Activated naive CD4-positive, alpha-beta T cell treated with anti-CD3 and anti-CD28 coated beads, Interleukin-2, amount 10 ng/mL, durations not matched to agents 7 days and 5 days (primary cell): ENCODE data around the gene TMCC2.

ENCODE experiments used
- CTCF ChIA-PET: fragments of 350-600 bp; sonication (Branson Sonifier 250); formaldehyde crosslinking; loops from one replicate; lab custom pipeline; 2021; ENCODE audit warnings: antibody characterized with exemption; lab: Charles Lee
- DNase-seq: peaks from one replicate; pipeline ENCODE4 v3.0.0-alpha.2; 2020
- H3K27ac Mint-ChIP-seq: one replicate; pipeline ENCODE4 v1.8.0; 2021; ENCODE audit warnings: mild to moderate bottlenecking, moderate library complexity, mixed read lengths
- H3K27me3 Mint-ChIP-seq: one replicate; pipeline ENCODE4 v1.8.0; 2021; ENCODE audit warnings: mild to moderate bottlenecking, mixed read lengths
- H3K36me3 Mint-ChIP-seq: one replicate; pipeline ENCODE4 v1.8.0; 2021; ENCODE audit warnings: mixed read lengths
- H3K4me1 Mint-ChIP-seq: one replicate; pipeline ENCODE4 v1.8.0; 2021; ENCODE audit warnings: mixed read lengths
- H3K4me3 Mint-ChIP-seq: one replicate; pipeline ENCODE4 v1.8.0; 2021; ENCODE audit warnings: mild to moderate bottlenecking, moderate library complexity, mixed read lengths
- H3K9me3 Mint-ChIP-seq: one replicate; pipeline ENCODE4 v1.8.0; 2021; ENCODE audit warnings: mixed read lengths

The TMCC2 gene

GRCh38 chr1:205303247-205303888 lies 75.6 kb downstream of the TMCC2 start:
- no peaks in the 10 kb centered on the region for H3K9me3 Mint-ChIP-seq
- H3K27ac Mint-ChIP-seq: no peak overlapping the region
- CTCF ChIA-PET: interaction anchor here (1.2 to 2.0 kb wide), 2 partner anchors 15 to 30 kb away, joined by 3 to 6 read pairs; no protein-coding TSS in a partner anchor
- peaks cover 33% of the 10 kb centered on the region for H3K4me1 Mint-ChIP-seq
- DNase-seq: no peak
- H3K27me3 Mint-ChIP-seq: peaks cover 14% of the 10 kb centered on the region
- H3K4me3 Mint-ChIP-seq: no peak overlapping the region
- peaks cover 55% of the 10 kb centered on the region for H3K36me3 Mint-ChIP-seq

GRCh38 chr1:205304046-205304694 lies 76.4 kb downstream of the TMCC2 start:
- Mint-ChIP-seq H3K27ac (peak overlapping the region; percentile 69), H3K4me1 (peaks cover 31% of the 10 kb centered on the region), H3K27me3 (peaks cover 8% of the 10 kb centered on the region), H3K9me3 (no peaks in the 10 kb centered on the region), H3K36me3 (peaks cover 63% of the 10 kb centered on the region), H3K4me3 (no peak overlapping the region)
- DNase-seq: no peak
- CTCF ChIA-PET: interaction anchor here (0.7 to 2.0 kb wide), 7 partner anchors 13 to 32 kb away, joined by 3 to 6 read pairs (median 5); partner anchors contain the start of gene NUAK2

GRCh38 chr1:205304695-205305070 lies 76.9 kb downstream of the TMCC2 start:
- H3K9me3 Mint-ChIP-seq: no peaks in the 10 kb centered on the region
- H3K27me3 Mint-ChIP-seq: peaks cover 4% of the 10 kb centered on the region
- no peak for DNase-seq
- H3K36me3 Mint-ChIP-seq: peaks cover 67% of the 10 kb centered on the region
- peak overlapping the region; percentile 69 for H3K27ac Mint-ChIP-seq
- CTCF ChIA-PET: interaction anchor here (0.7 to 2.0 kb wide), 6 partner anchors 13 to 33 kb away, joined by 3 to 6 read pairs (median 5); partner anchors contain the start of gene NUAK2
- H3K4me3 Mint-ChIP-seq: no peak overlapping the region
- peaks cover 31% of the 10 kb centered on the region for H3K4me1 Mint-ChIP-seq

GRCh38 chr1:205306929-205307566 lies 79.3 kb downstream of the TMCC2 start:
- CTCF ChIA-PET: interaction anchor here (1.1 to 1.5 kb wide), 3 partner anchors 18 to 44 kb away, joined by 3 to 8 read pairs (median 4); no protein-coding TSS in a partner anchor
- no peak for DNase-seq
- peaks cover 4% of the 10 kb centered on the region for H3K27me3 Mint-ChIP-seq
- no peak overlapping the region for H3K4me3 Mint-ChIP-seq
- no peak overlapping the region for H3K27ac Mint-ChIP-seq
- H3K9me3 Mint-ChIP-seq: no peaks in the 10 kb centered on the region
- H3K36me3 Mint-ChIP-seq: peaks cover 85% of the 10 kb centered on the region
- H3K4me1 Mint-ChIP-seq: peaks cover 47% of the 10 kb centered on the region

GRCh38 chr1:205309741-205310140 lies 82.0 kb downstream of the TMCC2 start:
- Mint-ChIP-seq H3K27ac (peak overlapping the region; percentile 37), H3K9me3 (no peaks in the 10 kb centered on the region)

GRCh38 chr1:205310976-205311704 lies 83.4 kb downstream of the TMCC2 start:
- no peak overlapping the region for H3K4me3 Mint-ChIP-seq
- peaks cover 74% of the 10 kb centered on the region for H3K36me3 Mint-ChIP-seq
- peaks cover 72% of the 10 kb centered on the region for H3K4me1 Mint-ChIP-seq
- DNase-seq: no peak
- H3K27me3 Mint-ChIP-seq: peaks cover 4% of the 10 kb centered on the region
- CTCF ChIA-PET: interaction anchor here (0.9 to 29.1 kb wide), 2 partner anchors 11 to 33 kb away, joined by 3 to 1108 read pairs; no protein-coding TSS in a partner anchor
- H3K9me3 Mint-ChIP-seq: no peaks in the 10 kb centered on the region
- H3K27ac Mint-ChIP-seq: no peak overlapping the region

More at GRCh38 chr1:205309741-205310140, 82.0 kb downstream of the TMCC2 start:
- Mint-ChIP-seq H3K27me3 (peaks cover 4% of the 10 kb centered on the region), H3K4me3 (no peak overlapping the region), H3K36me3 (peaks cover 81% of the 10 kb centered on the region), H3K4me1 (peaks cover 70% of the 10 kb centered on the region)
- no peak for DNase-seq
- CTCF ChIA-PET: interaction anchor here (1.3 to 29.1 kb wide), 2 partner anchors 9 to 32 kb away, joined by 3 to 1108 read pairs; no protein-coding TSS in a partner anchor

GRCh38 chr1:205312866-205313562 lies 85.3 kb downstream of the TMCC2 start:
- peak overlapping the region; percentile 68 for H3K4me3 Mint-ChIP-seq
- CTCF ChIA-PET: interaction anchor here (1.3 to 29.1 kb wide), 7 partner anchors 10 to 35 kb away, joined by 3 to 1108 read pairs (median 9); no protein-coding TSS in a partner anchor
- peaks cover 62% of the 10 kb centered on the region for H3K36me3 Mint-ChIP-seq
- H3K27ac Mint-ChIP-seq: peak overlapping the region; percentile 92
- peaks cover 76% of the 10 kb centered on the region for H3K4me1 Mint-ChIP-seq
- peak; percentile 55 for DNase-seq
- peaks cover 4% of the 10 kb centered on the region for H3K27me3 Mint-ChIP-seq
- no peaks in the 10 kb centered on the region for H3K9me3 Mint-ChIP-seq

- peak; percentile 61 for DNase-seq
- H3K4me1 Mint-ChIP-seq: peaks cover 81% of the 10 kb centered on the region
- peaks cover 60% of the 10 kb centered on the region for H3K36me3 Mint-ChIP-seq
- H3K27ac Mint-ChIP-seq: peak overlapping the region; percentile 92
- H3K27me3 Mint-ChIP-seq: peaks cover 4% of the 10 kb centered on the region
- H3K4me3 Mint-ChIP-seq: peak overlapping the region; percentile 68
- CTCF ChIA-PET: interaction anchor here (1.3 to 29.1 kb wide), 7 partner anchors 9 to 36 kb away, joined by 3 to 1108 read pairs (median 9); no protein-coding TSS in a partner anchor
- no peaks in the 10 kb centered on the region for H3K9me3 Mint-ChIP-seq
Measured at GRCh38 chr1:205313563-205314308, 86.0 kb downstream of the TMCC2 start.

GRCh38 chr1:205315008-205315618 lies 87.4 kb downstream of the TMCC2 start:
- H3K27ac Mint-ChIP-seq: peak overlapping the region; percentile 92
- peaks cover 4% of the 10 kb centered on the region for H3K27me3 Mint-ChIP-seq
- no peaks in the 10 kb centered on the region for H3K9me3 Mint-ChIP-seq
- CTCF ChIA-PET: interaction anchor here (1.7 to 29.1 kb wide), 4 partner anchors 8 to 37 kb away, joined by 9 to 1108 read pairs (median 12); no protein-coding TSS in a partner anchor
- H3K4me1 Mint-ChIP-seq: peaks cover 94% of the 10 kb centered on the region
- peak overlapping the region; percentile 68 for H3K4me3 Mint-ChIP-seq
- no peak for DNase-seq
- peaks cover 55% of the 10 kb centered on the region for H3K36me3 Mint-ChIP-seq

GRCh38 chr1:205316161-205316566 lies 88.4 kb downstream of the TMCC2 start:
- Mint-ChIP-seq H3K27me3 (no peaks in the 10 kb centered on the region), H3K4me3 (peak overlapping the region; percentile 29), H3K36me3 (peaks cover 52% of the 10 kb centered on the region), H3K27ac (peak overlapping the region; percentile 47), H3K9me3 (no peaks in the 10 kb centered on the region), H3K4me1 (peaks cover 88% of the 10 kb centered on the region)
- CTCF ChIA-PET: interaction anchor here (3.2 to 29.1 kb wide), 2 partner anchors 9 to 38 kb away, joined by 14 to 1108 read pairs; no protein-coding TSS in a partner anchor
- peak; percentile 34 for DNase-seq

- Mint-ChIP-seq H3K36me3 (peaks cover 43% of the 10 kb centered on the region), H3K9me3 (no peaks in the 10 kb centered on the region), H3K4me1 (peaks cover 83% of the 10 kb centered on the region), H3K27ac (no peak overlapping the region), H3K27me3 (no peaks in the 10 kb centered on the region), H3K4me3 (no peak overlapping the region)
- DNase-seq: no peak
- CTCF ChIA-PET: interaction anchor here (0.9 to 29.1 kb wide), 6 partner anchors 9 to 114 kb away, joined by 3 to 1108 read pairs (median 5); no protein-coding TSS in a partner anchor
Measured at GRCh38 chr1:205317311-205317917, 89.7 kb downstream of the TMCC2 start.
